Glomerular endothelial cell (primary cell): ENCODE measurements around the gene ARHGAP26. TPM values are rescaled to one million over a fixed set of nuclear protein-coding genes. Genes with fewer than 3 reads are reported as not detected.

Experiments
- DNase-seq: peaks from one replicate; pipeline ENCODE4 v3.0.0-alpha.2; 2011; ENCODE audit warnings: low read depth, low spot score; ENCODE audit errors: extremely low read depth
- total RNA-seq: library from RNA; depleted of rRNA; stranded (reverse); fragments of >200 nt; gene quantifications from 2 replicates; pipeline ENCODE4 v1.2.3, GENCODE V29; 2015

Gene ARHGAP26
- total RNA-seq, 1 donor from 2014 or later = 33.1 TPM

DNA sequence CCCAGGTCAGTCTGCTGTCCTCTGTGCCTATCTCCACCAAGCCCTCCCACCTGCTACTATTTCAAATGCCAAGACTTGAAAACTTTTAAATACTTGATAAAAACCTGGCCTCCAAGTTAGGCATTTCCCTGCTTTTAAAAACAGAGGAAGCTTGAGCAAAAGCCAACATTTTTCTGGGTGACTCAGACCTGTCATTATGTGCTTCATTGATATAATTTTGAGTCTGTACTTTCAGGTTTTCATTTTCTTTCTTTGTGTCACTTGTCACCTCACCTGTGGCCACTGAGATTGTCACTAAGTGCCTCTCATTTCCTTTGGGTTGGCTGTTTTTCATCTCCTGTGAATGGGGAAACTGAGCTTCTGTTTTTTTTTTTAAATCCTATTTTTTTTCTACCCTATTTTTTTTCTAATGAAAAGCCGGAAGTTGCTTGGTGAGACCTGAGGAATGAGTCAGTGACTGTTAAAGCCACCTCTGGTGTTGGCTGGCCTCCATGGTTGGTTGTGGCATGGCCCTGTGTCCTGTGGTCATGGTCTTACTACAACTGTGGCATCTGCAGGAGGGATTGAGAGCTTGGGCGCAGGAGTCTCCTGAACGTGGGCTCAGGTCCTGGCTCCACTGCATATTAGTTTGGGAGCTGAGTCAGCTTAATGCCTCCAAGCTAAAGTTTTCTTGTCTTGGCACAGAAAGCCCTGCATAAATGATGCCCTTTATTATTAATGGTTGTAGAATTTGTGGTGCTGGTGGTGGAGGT is 56.7 kb downstream of the ARHGAP26 start:
- peak; percentile 85 for DNase-seq

DNA sequence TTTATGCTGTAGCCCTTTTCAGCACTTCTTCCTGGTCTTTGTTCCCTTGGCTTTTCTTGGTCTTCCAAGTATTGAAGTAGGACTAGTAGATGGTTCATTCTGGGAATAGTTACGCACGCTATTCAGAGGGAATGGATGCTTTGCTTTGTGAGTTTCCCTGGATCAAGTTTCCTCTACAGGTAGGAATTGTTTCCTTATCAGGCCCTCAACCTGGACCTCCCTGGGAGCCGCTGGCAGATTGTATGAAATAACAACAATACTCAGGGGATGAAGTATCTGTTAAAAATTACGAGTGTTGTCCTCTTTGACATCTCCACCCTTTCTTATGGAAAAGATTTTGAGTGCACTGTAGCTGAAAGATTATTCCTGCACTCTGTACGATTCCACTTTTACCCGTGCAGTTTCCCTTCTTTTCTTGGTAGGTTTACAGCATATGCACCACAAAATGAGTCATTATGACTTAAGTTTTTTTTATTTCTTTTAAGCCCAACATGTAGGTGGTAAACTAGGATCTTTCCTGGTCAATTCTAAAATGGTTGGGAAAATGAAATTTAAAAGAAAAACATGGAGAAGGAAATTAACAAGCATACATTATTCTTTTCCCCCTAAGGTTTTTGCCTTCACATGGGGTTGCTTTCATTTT is 57.9 kb downstream of the ARHGAP26 start:
- DNase-seq = no peak

DNA sequence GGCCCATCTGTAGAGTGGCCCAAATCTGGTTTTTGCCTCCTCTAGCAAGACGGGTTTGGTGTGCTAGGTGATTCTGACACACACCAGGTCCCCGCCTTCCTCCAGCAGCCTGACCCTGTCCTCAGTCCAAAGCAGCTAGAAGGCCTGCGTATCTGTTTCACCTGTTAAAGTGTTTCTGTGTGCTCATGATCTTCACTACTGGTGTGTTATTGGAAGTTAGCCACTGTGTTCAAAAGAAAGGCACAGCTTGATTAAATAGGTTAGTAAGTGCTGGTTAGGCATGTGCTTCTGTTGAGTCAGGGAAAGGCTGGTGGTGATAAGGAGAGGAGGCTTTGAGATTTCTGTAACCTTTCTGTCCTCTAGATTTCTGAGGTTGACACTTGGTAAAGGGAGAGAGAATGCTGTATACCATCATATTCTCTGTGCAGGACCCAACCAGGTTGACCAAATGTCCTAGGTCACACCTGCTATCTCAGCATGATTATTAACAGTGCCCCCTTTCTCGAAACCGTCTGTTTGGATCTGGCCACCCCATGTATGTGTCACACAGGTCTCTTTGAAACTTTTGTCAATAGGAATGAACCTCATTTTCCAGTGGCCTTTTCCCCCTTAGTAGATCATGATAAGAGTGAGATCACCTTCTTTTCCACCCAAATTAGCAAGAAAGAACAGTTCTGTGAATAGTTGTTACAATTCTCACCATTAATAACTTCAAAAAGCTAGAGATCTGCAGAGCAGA is 58.8 kb downstream of the ARHGAP26 start:
- DNase-seq = no peak

DNA sequence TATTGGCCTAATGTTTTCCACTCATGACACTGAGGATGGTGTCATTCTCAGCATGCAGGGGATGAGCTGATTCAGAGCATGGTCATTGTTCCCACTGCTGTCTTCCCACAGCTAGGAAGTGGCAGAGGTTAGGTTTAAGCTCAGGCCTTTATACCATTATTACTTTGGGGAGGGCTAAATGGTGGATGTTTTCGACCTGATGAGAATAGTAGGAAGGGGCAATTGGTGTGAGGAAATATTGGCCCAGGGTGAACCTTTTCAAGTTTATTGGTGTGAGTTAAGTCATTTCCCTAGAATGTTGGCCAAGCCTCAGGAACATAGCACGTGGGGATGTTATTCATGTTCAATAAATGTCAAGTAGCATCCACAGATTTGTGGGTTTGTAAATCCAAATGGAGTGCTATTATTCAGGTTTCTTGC is 59.6 kb downstream of the ARHGAP26 start:
- no peak for DNase-seq

DNA sequence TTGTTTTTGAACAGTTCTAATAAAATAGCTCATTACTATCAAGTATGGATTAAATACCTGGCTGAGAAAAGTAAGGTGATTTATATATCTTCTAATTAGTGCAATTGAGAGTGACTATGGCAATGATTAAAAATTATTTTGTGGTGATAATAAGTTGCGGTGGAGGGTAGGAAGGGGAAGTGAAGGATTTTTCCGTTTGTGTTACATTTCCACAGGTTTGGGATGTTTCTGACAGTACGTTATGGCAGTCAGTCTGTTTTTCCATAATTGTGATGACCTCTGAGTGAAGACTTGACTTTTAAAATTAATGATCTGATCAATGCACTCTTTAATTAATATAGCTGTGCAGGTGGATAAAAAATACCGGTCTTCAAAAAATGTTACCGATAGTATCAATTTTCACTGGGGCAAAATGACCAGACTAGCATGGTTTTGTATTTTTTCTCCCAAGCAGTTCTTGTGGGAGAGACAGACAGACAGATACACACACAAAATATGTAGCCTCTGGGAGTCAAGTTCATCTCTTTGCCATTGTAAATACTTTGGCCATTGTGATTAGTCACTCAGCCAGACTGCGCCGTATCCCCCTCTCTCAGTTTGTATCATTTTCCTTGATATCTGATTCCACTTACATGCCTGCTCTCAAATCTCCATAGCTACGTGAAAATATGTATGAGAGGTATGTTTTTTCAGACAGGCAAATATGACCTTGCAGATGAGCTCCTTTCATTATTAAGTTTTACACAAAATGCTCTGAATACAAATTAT is 60.2 kb downstream of the ARHGAP26 start:
- DNase-seq = no peak

DNA sequence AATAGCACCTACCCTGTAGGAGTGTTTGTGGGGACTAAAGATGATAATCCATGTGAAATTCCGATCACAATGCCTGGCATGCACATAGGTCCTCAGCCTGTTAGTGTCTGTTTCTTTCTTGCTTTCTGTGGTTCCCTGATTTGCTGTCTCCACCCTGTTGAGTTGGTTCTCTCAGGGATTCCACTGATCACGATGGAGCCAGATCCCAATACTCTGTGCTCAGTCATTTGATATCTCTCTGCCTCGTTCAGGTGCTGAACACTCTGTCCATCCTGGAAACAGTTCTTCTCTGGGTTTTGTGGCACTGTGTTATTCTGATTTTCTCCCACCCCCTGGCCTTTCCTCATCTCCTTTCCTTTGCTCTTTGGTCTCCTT is 60.8 kb downstream of the ARHGAP26 start:
- no peak for DNase-seq

DNA sequence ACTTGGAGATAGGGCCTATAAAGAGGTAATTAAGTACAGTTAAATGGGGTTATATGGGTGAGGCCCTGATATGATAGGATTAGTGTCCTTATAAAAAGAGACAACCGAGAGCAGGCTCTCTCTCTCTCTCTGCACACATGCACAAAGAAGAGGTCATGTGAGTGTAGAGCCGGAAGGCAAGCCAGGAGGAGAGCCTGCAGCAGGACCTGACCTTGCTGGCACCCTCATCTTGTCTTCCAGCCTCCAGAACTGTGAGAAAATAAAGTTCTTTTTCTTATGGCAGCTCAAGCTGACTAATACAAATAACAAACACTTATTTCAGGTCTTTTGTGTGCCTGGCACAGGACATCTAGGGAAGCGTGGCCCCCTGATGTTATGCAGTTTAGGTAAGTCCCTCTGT is 62.1 kb downstream of the ARHGAP26 start:
- DNase-seq = no peak

DNA sequence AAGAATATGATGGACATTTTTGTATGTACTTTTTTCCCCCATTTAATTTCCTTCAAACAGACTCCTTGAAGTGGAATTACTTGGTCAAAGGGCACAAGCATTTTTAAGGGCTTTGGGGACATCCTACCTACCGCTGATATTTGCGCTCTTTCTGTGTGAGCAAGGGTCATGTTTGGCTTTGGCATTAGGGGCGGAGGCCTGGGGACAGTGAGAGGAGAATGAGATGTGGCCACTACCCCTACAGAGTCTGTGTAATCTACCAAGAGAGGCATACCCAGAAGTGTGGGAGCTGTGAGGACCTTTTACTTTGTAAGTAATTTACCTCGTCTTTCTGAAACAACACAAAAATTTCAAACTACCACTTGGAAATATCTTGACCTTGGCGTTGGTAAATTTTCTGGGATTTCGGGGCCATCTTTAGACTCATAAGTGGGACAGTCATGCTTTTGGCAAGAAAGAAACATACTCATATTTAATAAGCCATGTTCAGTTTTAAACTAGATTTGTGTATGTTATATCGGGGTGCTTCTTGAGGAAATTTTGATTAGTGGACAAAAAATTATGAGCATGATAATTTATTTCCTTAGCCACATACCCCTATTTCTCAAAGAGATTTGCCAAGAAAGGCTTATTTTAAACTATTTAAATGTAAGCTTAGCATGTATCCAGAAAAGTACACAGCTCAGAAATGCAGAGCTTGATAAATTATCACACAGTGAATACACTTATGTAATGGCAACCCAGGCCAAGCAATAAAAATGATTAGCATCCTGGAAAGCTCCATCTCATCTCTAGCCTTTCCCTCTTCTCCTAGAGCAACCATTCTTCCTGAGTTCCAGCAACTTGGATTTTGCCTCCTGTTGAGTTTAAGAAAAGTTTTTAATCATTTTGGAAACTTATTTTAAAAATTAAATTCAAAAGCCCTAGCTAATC is 63.6 kb downstream of the ARHGAP26 start:
- no peak for DNase-seq

DNA sequence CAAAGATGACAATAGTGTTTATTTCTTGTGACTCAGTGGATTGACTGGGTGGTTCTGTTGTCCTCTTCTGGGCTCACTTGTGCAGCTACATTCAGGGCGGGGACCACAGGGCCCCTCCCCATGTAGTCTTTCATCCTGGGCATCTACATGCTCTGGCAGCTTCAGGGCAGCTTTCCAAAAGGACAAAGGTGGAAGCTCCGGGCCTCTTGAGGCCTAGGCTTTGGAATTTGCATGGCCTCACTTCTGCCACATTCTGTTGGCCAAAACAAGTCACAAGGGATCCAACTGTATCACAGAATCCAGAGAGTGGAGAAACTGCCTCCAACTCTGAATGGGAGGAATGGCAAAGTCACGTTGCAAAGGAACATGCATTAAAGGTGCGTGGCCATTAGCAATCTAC is 64.3 kb downstream of the ARHGAP26 start:
- no peak for DNase-seq

DNA sequence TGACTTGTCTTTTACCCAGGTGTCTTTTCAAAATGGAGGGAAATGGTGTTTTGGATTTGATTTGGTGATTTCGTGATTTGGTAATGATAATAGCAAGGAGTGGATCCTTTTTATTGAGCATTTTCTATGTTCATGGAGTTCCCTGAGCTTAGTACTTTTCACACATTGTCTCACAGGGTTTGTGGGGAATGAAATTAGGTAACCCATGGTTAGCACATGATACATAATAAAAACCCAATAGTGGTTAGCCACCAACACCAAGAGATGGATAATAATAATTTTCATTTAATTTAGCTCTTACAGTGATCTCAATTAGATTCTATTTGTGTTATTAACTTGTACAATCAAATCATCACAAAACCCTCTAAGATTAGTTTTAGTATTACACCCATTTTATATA is 65.4 kb downstream of the ARHGAP26 start:
- DNase-seq = no peak

DNA sequence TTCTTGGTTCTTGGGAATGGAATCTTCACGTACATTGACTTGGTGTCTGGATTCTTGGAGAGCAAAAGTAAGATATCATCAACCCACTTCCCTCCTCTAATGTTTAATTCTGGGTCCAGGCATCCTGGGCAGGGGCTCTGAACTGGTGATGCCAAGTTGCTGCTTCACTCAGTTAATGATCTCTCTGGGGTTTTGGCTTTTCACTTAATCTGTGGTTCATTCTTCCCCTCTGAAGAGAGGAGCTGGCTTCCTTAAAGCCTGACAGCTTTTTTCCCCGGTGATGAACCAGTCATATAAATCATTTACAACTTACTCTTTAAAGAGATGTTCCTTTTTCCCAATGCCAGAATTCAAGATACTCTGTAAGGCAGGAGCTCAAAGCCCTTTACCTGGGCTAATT is 65.9 kb downstream of the ARHGAP26 start:
- no peak for DNase-seq

DNA sequence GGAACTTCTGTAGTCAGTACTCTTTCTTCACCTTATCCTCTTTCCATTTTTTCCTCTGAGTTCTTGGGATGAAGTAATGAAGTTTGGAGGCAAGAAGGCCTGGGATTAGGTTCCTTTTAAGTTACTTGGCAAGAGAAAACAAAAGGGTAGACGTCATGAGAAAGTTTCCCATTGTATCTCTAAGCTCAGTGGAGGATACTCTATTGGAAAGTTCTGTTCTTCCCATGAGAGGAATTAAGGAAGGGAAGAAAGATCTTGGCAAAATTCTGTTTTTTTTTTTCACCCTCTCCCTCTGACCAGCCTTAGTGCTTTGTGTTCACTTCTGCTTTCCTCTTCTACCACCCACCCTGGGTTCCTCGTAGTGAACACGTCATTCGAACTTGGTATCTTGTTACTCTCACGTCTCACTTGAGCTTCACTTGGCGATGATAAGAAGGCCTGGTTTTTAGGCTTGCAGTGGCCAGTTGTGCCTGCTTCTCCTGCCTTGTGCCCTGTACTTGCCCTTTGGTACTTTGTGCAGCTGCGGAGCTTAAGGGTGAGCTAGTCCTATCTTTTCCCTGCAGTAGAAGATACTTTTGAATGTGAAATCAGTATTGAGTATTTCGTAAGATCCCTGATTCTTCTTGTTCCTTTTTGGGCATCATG is 67.0 kb downstream of the ARHGAP26 start:
- DNase-seq = no peak

DNA sequence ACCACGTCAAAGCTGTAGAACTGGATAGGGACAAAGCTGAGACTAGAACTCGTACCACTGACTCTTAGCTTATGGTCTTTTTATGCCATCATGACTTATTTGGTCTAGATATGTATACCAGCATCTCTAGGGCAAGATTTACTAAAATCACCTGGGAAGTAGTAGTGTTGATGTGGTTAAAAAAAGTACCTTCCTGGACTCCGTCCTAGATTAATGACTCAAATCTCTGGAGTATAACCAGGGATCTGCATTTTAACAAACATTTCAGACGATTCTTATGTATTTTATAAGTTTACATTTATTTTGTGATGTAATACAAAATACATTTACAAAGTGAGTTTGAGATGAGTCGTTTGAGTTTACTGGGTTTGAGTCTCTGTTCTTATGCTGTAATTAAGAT is 68.7 kb downstream of the ARHGAP26 start:
- no peak for DNase-seq

DNA sequence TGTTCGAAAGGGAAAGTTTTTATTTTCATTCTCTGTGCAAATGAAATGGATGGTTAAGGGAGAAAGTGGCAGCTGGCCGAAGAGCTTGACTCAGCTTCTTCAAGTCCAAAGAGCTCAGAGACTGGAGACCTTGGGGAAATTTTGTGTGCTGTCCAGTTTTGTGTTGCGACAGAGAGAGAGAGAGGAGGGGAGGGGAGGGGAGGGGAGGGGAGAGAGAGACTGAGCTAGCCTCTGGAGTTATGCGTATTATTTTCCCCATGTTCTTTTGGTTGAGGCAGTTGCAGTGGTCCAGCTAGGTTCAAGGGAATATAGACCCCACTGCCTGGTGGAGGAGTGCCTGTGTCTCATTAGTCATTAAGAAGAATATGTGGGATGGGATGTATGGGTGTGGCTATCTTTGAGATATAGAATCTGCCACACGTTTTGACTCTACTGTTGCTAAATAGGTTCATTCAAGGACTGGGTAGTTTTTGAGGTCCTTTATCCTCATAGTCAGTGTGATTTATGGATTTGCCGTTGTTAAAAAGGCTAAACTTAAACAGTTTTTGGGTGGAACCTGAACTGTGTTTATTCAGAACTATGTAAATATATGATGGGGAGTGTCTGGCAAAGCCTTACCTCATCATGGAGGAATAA is 69.7 kb downstream of the ARHGAP26 start:
- no peak for DNase-seq

DNA sequence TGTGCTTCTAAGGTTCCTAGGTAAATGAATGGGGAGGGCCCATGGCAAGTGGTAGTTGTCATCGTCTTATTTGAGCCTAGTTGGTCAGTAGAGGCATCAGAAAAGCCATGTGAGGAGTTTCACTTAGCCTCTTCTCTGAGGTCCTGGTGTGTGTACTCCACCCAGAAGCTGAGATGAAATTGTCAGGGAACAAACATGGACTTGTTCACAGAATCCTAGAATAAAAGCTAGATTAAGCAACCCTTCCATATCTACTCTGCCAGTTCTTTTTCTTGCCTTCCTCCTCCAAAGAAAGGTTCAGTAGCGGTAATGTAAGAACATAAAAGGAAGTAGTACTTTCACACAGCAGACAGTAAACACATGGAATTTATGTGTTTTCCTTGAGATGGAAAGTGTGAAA is 70.4 kb downstream of the ARHGAP26 start:
- DNase-seq = no peak

DNA sequence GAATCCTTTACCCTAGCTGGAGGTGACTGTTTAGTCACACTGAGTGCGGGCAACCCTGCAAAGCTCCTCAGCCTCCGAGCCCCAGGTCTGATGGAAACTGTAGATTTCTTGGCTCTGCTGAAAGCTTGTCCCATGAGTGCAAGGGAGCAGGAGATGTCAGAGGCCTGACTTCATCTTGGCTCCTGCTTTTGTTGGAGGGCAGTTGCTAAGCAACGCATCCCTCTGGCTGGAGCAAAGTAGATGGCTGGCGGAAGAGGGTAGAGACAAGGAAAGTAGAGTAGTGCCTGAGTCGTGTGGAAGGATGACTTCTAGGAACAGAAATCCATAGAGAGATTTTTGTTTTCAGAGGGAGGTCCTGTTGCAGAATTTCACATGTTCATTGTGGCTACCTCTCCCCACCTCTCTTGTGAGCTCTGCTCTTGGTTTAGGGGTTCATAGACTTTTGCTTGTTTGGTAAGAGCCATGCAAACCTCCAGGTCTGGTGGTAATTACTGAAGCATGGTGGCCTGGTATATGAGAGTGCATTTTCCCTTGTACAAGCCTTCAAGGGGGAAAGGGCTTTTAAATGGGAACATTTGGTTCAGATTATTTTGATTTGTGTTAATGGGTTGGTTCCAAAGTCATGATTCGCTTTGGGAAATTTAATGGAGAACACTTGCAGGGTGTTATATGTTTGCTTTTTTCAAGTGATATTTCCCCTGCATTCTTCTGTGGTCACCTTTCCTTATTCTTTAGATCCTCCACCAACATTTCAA is 71.5 kb downstream of the ARHGAP26 start:
- no peak for DNase-seq

DNA sequence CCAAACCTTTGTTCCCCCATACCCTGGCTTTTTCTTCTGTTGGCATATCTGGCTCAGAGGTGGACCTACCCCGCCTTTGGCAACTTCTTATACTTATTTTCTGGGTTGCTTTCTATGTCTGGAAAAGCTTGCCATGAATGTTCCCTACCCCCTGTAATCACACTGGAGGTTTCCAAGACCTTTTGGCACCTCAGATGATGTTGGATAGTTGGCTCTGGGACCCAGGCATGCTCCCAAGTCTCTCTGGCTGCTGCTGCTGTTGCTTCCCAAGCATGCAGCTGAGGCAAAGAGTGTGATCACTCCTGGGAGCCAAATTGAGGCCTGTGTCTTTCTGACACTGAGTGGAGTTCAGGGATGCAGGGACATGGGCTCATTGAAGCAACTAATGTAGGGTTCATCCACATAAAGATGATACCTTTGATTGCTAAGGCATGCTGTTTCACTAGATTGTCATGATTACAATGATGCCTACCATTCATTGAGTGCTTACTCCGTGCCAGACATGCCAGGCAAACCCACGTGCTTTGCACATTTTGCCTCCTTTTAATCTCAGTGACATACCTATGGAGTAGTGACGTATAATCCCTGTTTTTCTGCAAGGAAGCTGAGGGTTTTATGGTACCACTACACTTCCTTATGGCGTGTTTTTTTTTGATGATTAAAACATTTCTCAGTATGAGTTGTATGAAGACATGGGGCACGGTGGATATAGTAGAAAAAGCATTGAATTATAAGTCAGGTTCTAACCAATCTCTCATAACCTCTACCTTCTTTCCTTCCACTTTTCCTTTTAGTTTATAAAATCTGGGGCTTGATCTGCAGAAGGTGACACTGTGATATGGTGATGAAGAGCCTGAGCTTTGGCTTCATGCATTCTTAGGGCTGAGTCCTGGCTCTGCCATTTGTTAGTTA is 73.1 kb downstream of the ARHGAP26 start:
- no peak for DNase-seq
